CD14-positive monocyte (primary cell): ENCODE data around the gene PSMD12. TPM values are rescaled to one million over a fixed set of nuclear protein-coding genes. Genes with fewer than 3 reads are reported as not detected.
A peak's percentile ranks its signal among the peaks of the same experiment; 100 is the strongest.

Experiments used
- DNase-seq, 3 donors: peaks; one replicate each; pipeline ENCODE4 v3.0.0-alpha.2; 2011 to 2022
- H2AFZ ChIP-seq: 2 replicates; pipeline ENCODE4 v1.6.0; 2012; ENCODE audit warnings: mild to moderate bottlenecking, low read depth, low read length, inconsistent platforms; ENCODE audit not compliant: insufficient read depth, poor library complexity, severe bottlenecking
- H3K27ac ChIP-seq, 2 donors: 1 replicate in 1 of 2; 2 replicates in 1 of 2; pipeline ENCODE4 v1.5.1; 2012 to 2013; ENCODE audit warnings: low read length in 2 of 2, control low read depth in 1 of 2, inconsistent platforms in 1 of 2, low read depth in 1 of 2, mild to moderate bottlenecking in 1 of 2
- H3K27me3 ChIP-seq, 2 donors: one replicate each; pipeline versions ENCODE4 v1.6.0 to v1.6.1; 2011 to 2013; ENCODE audit warnings: low read length in 2 of 2; ENCODE audit not compliant: control insufficient read depth in 2 of 2, insufficient read depth in 2 of 2
- H3K36me3 ChIP-seq, 2 donors: replicated peaks in 1 of 2; 1 replicate in 1 of 2; 2 replicates in 1 of 2; pipeline versions ENCODE4 v1.5.1 to v1.6.1; 2012 to 2013; ENCODE audit warnings: low read length in 2 of 2, control low read depth in 1 of 2, inconsistent platforms in 1 of 2, mild to moderate bottlenecking in 1 of 2; ENCODE audit not compliant: insufficient read depth in 2 of 2, control insufficient read depth in 1 of 2
- H3K4me1 ChIP-seq, 2 donors: 1 replicate in 1 of 2; 2 replicates in 1 of 2; pipeline versions ENCODE4 v1.5.1 to v1.6.1; 2012 to 2013; ENCODE audit warnings: low read length in 2 of 2, control low read depth in 1 of 2, inconsistent platforms in 1 of 2, mild to moderate bottlenecking in 1 of 2, moderate library complexity in 1 of 2; ENCODE audit not compliant: insufficient read depth in 2 of 2, control insufficient read depth in 1 of 2
- H3K4me2 ChIP-seq: replicated peaks from 2 replicates; pipeline ENCODE3; 2012; ENCODE audit warnings: low read length, moderate library complexity, mild to moderate bottlenecking; ENCODE audit not compliant: poor library complexity, severe bottlenecking; ENCODE audit errors: extremely low read depth
- H3K4me3 ChIP-seq, 3 experiments: fragments of 200-600 bp in 1 of 3; sonication (generic) in 1 of 3; replicated peaks in 1 of 3; 1 replicate in 2 of 3; 2 replicates in 1 of 3; pipeline ENCODE4 v1.5.1; 2011 to 2013; ENCODE audit warnings: low read length in 3 of 3, mild to moderate bottlenecking in 3 of 3, control low read depth in 2 of 3, low read depth in 2 of 3, inconsistent platforms in 1 of 3, moderate library complexity in 1 of 3
- H3K79me2 ChIP-seq: 2 replicates; pipeline ENCODE4 v1.6.0; 2012; ENCODE audit warnings: mild to moderate bottlenecking, control low read depth, inconsistent platforms, low read length, moderate library complexity; ENCODE audit not compliant: insufficient read depth
- H3K9ac ChIP-seq: 2 replicates; pipeline ENCODE4 v1.6.0; 2017; ENCODE audit warnings: low read length, mild to moderate bottlenecking; ENCODE audit not compliant: insufficient read depth, poor library complexity, severe bottlenecking
- H3K9me3 ChIP-seq, 2 donors: replicated peaks in 1 of 2; 1 replicate in 1 of 2; 2 replicates in 1 of 2; pipeline versions ENCODE4 v1.5.1 to v1.6.1; 2012 to 2013; ENCODE audit warnings: low read length in 2 of 2, control low read depth in 1 of 2; ENCODE audit not compliant: control insufficient read depth in 1 of 2, insufficient read depth in 1 of 2
- H4K20me1 ChIP-seq: 2 replicates; pipeline ENCODE4 v1.6.0; 2012; ENCODE audit warnings: mild to moderate bottlenecking, low read length, control low read depth, moderate library complexity; ENCODE audit not compliant: insufficient read depth
- H3K27ac Mint-ChIP-seq, 7 donors: one replicate each; pipeline ENCODE4 v1.8.0; 2020; ENCODE audit warnings: mild to moderate bottlenecking in 7 of 7, mixed read lengths in 7 of 7, moderate library complexity in 6 of 7, inconsistent platforms in 2 of 7
- H3K27me3 Mint-ChIP-seq, 3 donors: one replicate each; pipeline ENCODE4 v1.8.0; 2021 to 2022; ENCODE audit warnings: low read depth in 3 of 3, mild to moderate bottlenecking in 3 of 3, mixed read lengths in 3 of 3, moderate library complexity in 3 of 3, inconsistent platforms in 1 of 3
- H3K36me3 Mint-ChIP-seq, 2 donors: one replicate each; pipeline ENCODE4 v1.8.0; 2020; ENCODE audit warnings: mixed read lengths in 2 of 2, inconsistent platforms in 1 of 2, mild to moderate bottlenecking in 1 of 2
- H3K4me1 Mint-ChIP-seq: one replicate; pipeline ENCODE4 v1.8.0; 2020; ENCODE audit warnings: mild to moderate bottlenecking, mixed read lengths
- H3K4me3 Mint-ChIP-seq, 2 donors: one replicate each; pipeline ENCODE4 v1.8.0; 2020; ENCODE audit warnings: mild to moderate bottlenecking in 2 of 2, mixed read lengths in 2 of 2, moderate library complexity in 1 of 2
- H3K9me3 Mint-ChIP-seq, 7 donors: one replicate each; pipeline ENCODE4 v1.8.0; 2020 to 2022; ENCODE audit warnings: mixed read lengths in 7 of 7, mild to moderate bottlenecking in 6 of 7, moderate library complexity in 6 of 7, inconsistent platforms in 2 of 7
- CTCF ChIP-seq: fragments of 200-600 bp; IDR thresholded peaks from one replicate; pipeline ENCODE4 v1.8.0; 2022; ENCODE audit warnings: antibody characterized with exemption, mild to moderate bottlenecking
- WGBS: methylation state at CpG from one replicate; pipeline ENCODE4 v1.1.5; 2013; ENCODE audit warnings: missing lambda C conversion rate; ENCODE audit not compliant: insufficient coverage; 5-methylcytosine and 5-hydroxymethylcytosine counted together
- intact Hi-C, 2 donors: fragments of 100-400 bp; cut with micrococcal nuclease; formaldehyde crosslinking; loops; one replicate each; pipeline versions ENCODE4 v1.15.0 to v1.15.1; 2023
- polyA plus RNA-seq, 3 donors: library from polyadenylated mRNA; depleted of rRNA in 1 of 3; unstranded in 2 of 3; stranded (reverse) in 1 of 3; fragments of 300-500 nt in 2 of 3; fragments of >200 nt in 1 of 3; fragmentation: Illumina TruSeq in 2 of 3; gene quantifications; 1 replicate in 2 of 3; 2 replicates in 1 of 3; pipeline ENCODE4 v1.2.3, GENCODE V29; 2012 to 2021
- small RNA-seq: library from RNA; depleted of rRNA; stranded (forward); fragments of <200 nt; gene quantifications from one replicate; pipeline ENCODE3, GENCODE V24; 2012; ENCODE audit warnings: low read depth; ENCODE audit not compliant: insufficient read length

Gene PSMD12
- polyA plus RNA-seq, 3 donors: 16.2 to 30.7 (median 17.8) TPM

- Histone ChIP-seq H3K27me3 (no peaks in the 10 kb centered on the region), H3K4me3 (no peak overlapping the region), H4K20me1 (no peaks in the 10 kb centered on the region), H3K36me3 (no peaks in the 10 kb centered on the region), H3K79me2 (no peaks in the 10 kb centered on the region), H3K9ac (no peak overlapping the region), H3K4me2 (no peak overlapping the region), H3K27ac (no peak overlapping the region), H3K4me1 (peaks cover 17 to 22% of the 10 kb centered on the region in 2 donors), H3K9me3 (no peaks in the 10 kb centered on the region), H2AFZ (no peak overlapping the region)
- Mint-ChIP-seq H3K9me3 (peaks cover 0 to 2% (median 0%) of the 10 kb centered on the region in 7 donors), H3K4me3 (no peak overlapping the region), H3K4me1 (peaks cover 23% of the 10 kb centered on the region), H3K27me3 (peaks cover 2 to 3% (median 2%) of the 10 kb centered on the region in 3 donors), H3K36me3 (no peaks in the 10 kb centered on the region), H3K27ac (no peak overlapping the region)
- intact Hi-C loops: no loop called here
- WGBS: no CpG with 5 or more reads among the region's 3 CpGs
- no peak for TF ChIP-seq CTCF
- no peak for DNase-seq
Measured at GRCh38 chr17:67290244-67290643, 76.1 kb downstream of the PSMD12 start.

GRCh38 chr17:67289181-67289876, 77.0 kb downstream of the PSMD12 start:
- TF ChIP-seq CTCF: no peak
- peaks cover 0 to 2% (median 0%) of the 10 kb centered on the region in 7 donors for H3K9me3 Mint-ChIP-seq
- WGBS: 12% methylated on average over 9 of the region's 14 CpGs
- Histone ChIP-seq H3K9me3 (no peaks in the 10 kb centered on the region), H3K4me3 (peak overlapping the region in 1 of 3 experiments; percentile 27), H2AFZ (peak overlapping the region; percentile 76), H3K4me1 (peaks cover 17 to 22% of the 10 kb centered on the region in 2 donors), H4K20me1 (no peaks in the 10 kb centered on the region), H3K4me2 (peak overlapping the region; percentile 62), H3K79me2 (no peaks in the 10 kb centered on the region), H3K27ac (no peak overlapping the region), H3K27me3 (no peaks in the 10 kb centered on the region), H3K36me3 (no peaks in the 10 kb centered on the region), H3K9ac (no peak overlapping the region)
- peak overlapping the region in 2 of 7 donors; percentile 38 to 56 for H3K27ac Mint-ChIP-seq
- intact Hi-C loops: loop anchor here in 1 of 2 donors (10.0 kb wide), 1 partner anchor 55 kb away; no protein-coding TSS in a partner anchor
- peaks cover 23% of the 10 kb centered on the region for H3K4me1 Mint-ChIP-seq
- peak overlapping the region; percentile 76 to 87 for H3K4me3 Mint-ChIP-seq
- no peak for DNase-seq
- H3K27me3 Mint-ChIP-seq: peaks cover 2 to 5% (median 2%) of the 10 kb centered on the region in 3 donors
- no peaks in the 10 kb centered on the region for H3K36me3 Mint-ChIP-seq

Small RNA genes lying within 50 kb of the gene (small RNA-seq; reads per million reads assigned to genes)
- gene RF00019: not detected

Other genes starting within 250 kb of the PSMD12 start
- gene HELZ, start 121.4 kb downstream of the PSMD12 start, polyA plus RNA-seq: 10 to 100 TPM; 24.8 to 44.1 (median 39.9) TPM
- 10 to 100 TPM; 18.5 to 31.0 (median 21.7) TPM for gene PITPNC1, start 10.7 kb upstream of the PSMD12 start, polyA plus RNA-seq